ENCODE data around the gene ASS1. TPM values are rescaled to one million over a fixed set of nuclear protein-coding genes. Genes with fewer than 3 reads are reported as not detected.

Gene ASS1
- total and polyA plus RNA-seq, 2 of the 13 experiments (the other 11 are each of a cell fraction or from before 2014, with no cell fraction given), result 77.6 to 122 TPM

- TF ChIP-seq ARID4A (CRISPR knock-in tag; IDR thresholded peaks at IDR 0.05; ENCODE audit: borderline replicate concordance), result 0 out of 2 replicates have a peak, but pooled peaks have one; percentile 22
- TF ChIP-seq SMAD1 (CRISPR knock-in tag; IDR thresholded peaks at IDR 0.05; ENCODE audit: borderline replicate concordance, low read depth), result no peak
- TF ChIP-seq MED1 (CRISPR knock-in tag; IDR thresholded peaks at IDR 0.05), result no peak
- TF ChIP-seq ZUFSP (CRISPR knock-in tag; IDR thresholded peaks at IDR 0.05; ENCODE audit: borderline replicate concordance), result no peak
- TF ChIP-seq ZNF512B (CRISPR knock-in tag; IDR thresholded peaks at IDR 0.05; ENCODE audit: borderline replicate concordance), result no peak
- peak; percentile 78 for TF ChIP-seq SIX1 (CRISPR knock-in tag; IDR thresholded peaks at IDR 0.05; ENCODE audit: borderline replicate concordance)
- no peak for TF ChIP-seq ZNF263 (CRISPR knock-in tag; IDR thresholded peaks at IDR 0.05)
- no peak for TF ChIP-seq NCOA1 (CRISPR knock-in tag; IDR thresholded peaks at IDR 0.05)
- 0 out of 2 replicates have a peak, but pooled peaks have one; percentile 15 for TF ChIP-seq PHF21A (CRISPR knock-in tag; IDR thresholded peaks at IDR 0.05)
- TF ChIP-seq ZFX (CRISPR knock-in tag; IDR thresholded peaks at IDR 0.05; ENCODE audit: low read depth), result 0 out of 2 replicates have a peak, but pooled peaks have one; percentile 19
- TF ChIP-seq ZBTB46 (CRISPR knock-in tag; IDR thresholded peaks at IDR 0.05; ENCODE audit: borderline replicate concordance), result no peak
- TF ChIP-seq ZNF33B (CRISPR knock-in tag; IDR thresholded peaks at IDR 0.05), result no peak
- TF ChIP-seq ADNP (CRISPR knock-in tag; IDR thresholded peaks at IDR 0.05), result no peak
- peak; percentile 81 for TF ChIP-seq SIX4 (CRISPR knock-in tag; IDR thresholded peaks at IDR 0.05)
- no peak for TF ChIP-seq ARHGAP35 (CRISPR knock-in tag; IDR thresholded peaks at IDR 0.05; ENCODE audit: borderline replicate concordance)
- no peak for TF ChIP-seq HNF4G (IDR thresholded peaks at IDR 0.05; ENCODE audit: borderline replicate concordance, low read depth, low read length)
- no peak for TF ChIP-seq HNF4G (CRISPR knock-in tag; IDR thresholded peaks at IDR 0.05; ENCODE audit: borderline replicate concordance, low read depth)
- TF ChIP-seq SMARCE1 (IDR thresholded peaks at IDR 0.05; ENCODE audit: borderline replicate concordance), result no peak
- peak; percentile 65; the same call in 1 of the 2 replicates for TF ChIP-seq CEBPB (IDR thresholded peaks at IDR 0.05; ENCODE audit: borderline replicate concordance, low read depth, low read length)
- TF ChIP-seq TOE1 (CRISPR knock-in tag; IDR thresholded peaks at IDR 0.05), result no peak
Measured at GRCh38 chr9:130530938-130531337, 86.2 kb downstream of the ASS1 start (continued).

Measured in HepG2 (cell line).